Gastroesophageal sphincter (tissue), 3 donors: ENCODE results near the gene LRRFIP1.

ENCODE experiments used
- EP300 ChIP-seq: sonication (generic); formaldehyde crosslinking; IDR thresholded peaks from one replicate; pipeline ENCODE4 v1.6.1; 2017; ENCODE audit warnings: antibody characterized with exemption, mild to moderate bottlenecking
- TF ChIP-seq, protein P1 (sequence below), 4 experiments: fragments of 200-600 bp in 2 of 4; fragments of 450-650 bp in 2 of 4; sonication (generic) in 1 of 4; IDR thresholded peaks; one replicate each; pipeline ENCODE4 v1.5.1; 2017 to 2019; ENCODE audit warnings: antibody characterized with exemption in 4 of 4, mild to moderate bottlenecking in 2 of 4, moderate library complexity in 2 of 4

DNA sequence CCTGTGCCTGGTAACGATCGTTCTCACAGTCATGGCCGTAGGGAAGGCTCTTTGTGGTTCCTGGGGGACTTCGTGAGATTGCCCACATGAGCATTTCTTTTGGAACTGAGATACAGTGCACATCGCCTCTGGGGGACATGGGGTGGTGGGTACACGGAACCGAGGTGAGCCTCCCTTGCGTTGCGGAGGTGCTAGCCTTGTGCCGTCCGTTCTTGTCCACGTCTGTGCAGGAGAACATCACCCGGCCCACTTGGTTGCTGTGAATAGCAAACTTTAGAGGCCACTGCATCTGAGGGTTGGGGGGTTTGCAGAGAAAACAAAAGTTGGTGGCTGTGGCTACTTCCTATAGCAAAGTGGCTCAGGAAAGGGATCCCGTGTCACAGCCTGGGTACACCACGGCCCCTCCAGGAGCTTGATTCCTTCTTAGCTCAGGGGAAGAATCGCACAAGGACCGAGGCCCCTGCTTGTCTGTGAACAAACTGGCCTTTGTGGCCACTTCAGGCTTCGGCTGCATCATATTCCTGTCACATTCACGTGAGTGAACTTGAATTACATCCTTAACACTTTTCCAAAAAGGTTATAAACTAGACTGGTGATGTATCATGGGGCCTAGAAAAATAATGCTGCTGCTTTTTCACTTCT lies 72.6 kb downstream of the LRRFIP1 start:
- TF ChIP-seq EP300, result no peak
- TF ChIP-seq, protein P1, sequence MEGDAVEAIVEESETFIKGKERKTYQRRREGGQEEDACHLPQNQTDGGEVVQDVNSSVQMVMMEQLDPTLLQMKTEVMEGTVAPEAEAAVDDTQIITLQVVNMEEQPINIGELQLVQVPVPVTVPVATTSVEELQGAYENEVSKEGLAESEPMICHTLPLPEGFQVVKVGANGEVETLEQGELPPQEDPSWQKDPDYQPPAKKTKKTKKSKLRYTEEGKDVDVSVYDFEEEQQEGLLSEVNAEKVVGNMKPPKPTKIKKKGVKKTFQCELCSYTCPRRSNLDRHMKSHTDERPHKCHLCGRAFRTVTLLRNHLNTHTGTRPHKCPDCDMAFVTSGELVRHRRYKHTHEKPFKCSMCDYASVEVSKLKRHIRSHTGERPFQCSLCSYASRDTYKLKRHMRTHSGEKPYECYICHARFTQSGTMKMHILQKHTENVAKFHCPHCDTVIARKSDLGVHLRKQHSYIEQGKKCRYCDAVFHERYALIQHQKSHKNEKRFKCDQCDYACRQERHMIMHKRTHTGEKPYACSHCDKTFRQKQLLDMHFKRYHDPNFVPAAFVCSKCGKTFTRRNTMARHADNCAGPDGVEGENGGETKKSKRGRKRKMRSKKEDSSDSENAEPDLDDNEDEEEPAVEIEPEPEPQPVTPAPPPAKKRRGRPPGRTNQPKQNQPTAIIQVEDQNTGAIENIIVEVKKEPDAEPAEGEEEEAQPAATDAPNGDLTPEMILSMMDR (IDR thresholded peaks at IDR 0.05), result no peak
